Measurements from ENCODE around the gene ATP8B4. TPM values are rescaled to one million over a fixed set of nuclear protein-coding genes. Genes with fewer than 3 reads are reported as not detected.

Gene ATP8B4
- total and polyA plus RNA-seq, 2 of the 8 experiments (the other 6 are each of a cell fraction or from before 2014, with no cell fraction given): 0.17 to 0.24 TPM

DNA sequence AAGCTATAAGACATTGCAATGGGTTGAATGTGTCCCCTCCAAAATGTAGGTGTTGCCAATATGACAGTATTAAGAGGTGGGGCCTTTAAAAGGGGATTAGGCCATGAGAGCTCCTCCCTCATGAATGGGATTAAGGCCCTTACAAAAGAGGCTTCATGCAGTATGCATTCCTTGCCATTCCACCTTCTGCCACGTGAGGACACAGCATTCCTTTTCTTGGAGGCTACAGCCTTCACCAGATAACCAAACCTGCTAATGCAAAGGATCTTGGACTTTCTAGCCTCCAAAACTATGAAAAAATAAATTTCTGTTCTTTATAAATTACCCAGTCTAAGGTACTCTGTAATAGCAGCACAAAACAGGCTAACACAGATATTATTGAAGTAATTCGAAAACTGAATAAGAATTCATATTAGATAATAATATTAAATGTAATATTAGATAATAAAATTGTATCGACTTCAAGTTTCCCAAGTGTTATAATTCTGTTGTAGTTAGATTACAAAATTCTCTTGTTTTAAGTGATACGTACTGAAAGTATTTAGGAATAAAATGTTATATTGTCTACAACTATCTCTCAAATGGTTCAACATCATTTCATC is 29.4 kb upstream of the ATP8B4 start:
- H3K4me1 ChIP-seq (replicated peaks in 1 of 4; ENCODE audit: control insufficient read depth in 3 of 4, insufficient read depth in 4 of 4, low read length in 3 of 4): no peaks in the 10 kb centered on the region
- no peak overlapping the region for H3K4me2 ChIP-seq (ENCODE audit: insufficient read depth in 1 of 2, low read depth in 2 of 2, low read length in 2 of 2)
- H3K79me2 ChIP-seq (ENCODE audit: control insufficient read depth in 1 of 2, insufficient read depth in 2 of 2, low read length in 2 of 2): no peaks in the 10 kb centered on the region
- no peak overlapping the region for H3K4ac ChIP-seq (replicated peaks; ENCODE audit: insufficient read length, low read depth, low read length)
- H2BK12ac ChIP-seq (ENCODE audit: low read depth, low read length): no peak overlapping the region
- no peak overlapping the region for H3K4me3 ChIP-seq (ENCODE audit: extremely low read depth in 1 of 4, insufficient read depth in 2 of 4, low read depth in 3 of 4, low read length in 4 of 4)
- H3K23me2 ChIP-seq (ENCODE audit: low read depth, low read length): no peaks in the 10 kb centered on the region
- H4K8ac ChIP-seq (ENCODE audit: extremely low read depth, insufficient read depth, low read length): no peak overlapping the region
- no peak overlapping the region for H2BK15ac ChIP-seq (ENCODE audit: low read length)
- no peaks in the 10 kb centered on the region for H3K27me3 ChIP-seq (replicated peaks in 1 of 4; ENCODE audit: control insufficient read depth in 3 of 4, extremely low read depth in 1 of 4, insufficient read depth in 3 of 4, low read length in 3 of 4)
- no peaks in the 10 kb centered on the region for H3K79me1 ChIP-seq (ENCODE audit: low read depth, low read length)
- no peak overlapping the region for H2BK120ac ChIP-seq (replicated peaks; ENCODE audit: low read depth, low read length)
- no peak overlapping the region for H2BK20ac ChIP-seq (ENCODE audit: low read length)
- 68% methylated on average over 4 of the region's 4 CpGs; no CpG with 5 or more reads in 1 of the 2 experiments for WGBS, 2 experiments (ENCODE audit: extremely low coverage in 1 of 2, insufficient coverage in 1 of 2, insufficient read length in 1 of 2, insufficient replicate concordance in 2 of 2, low coverage in 1 of 2, low lambda C conversion rate in 2 of 2, missing lambda C conversion rate in 1 of 2)
- H4K5ac ChIP-seq (ENCODE audit: insufficient read length, low read depth, low read length): no peak overlapping the region
- H2BK5ac ChIP-seq (ENCODE audit: low read depth, low read length): no peak overlapping the region
- ChIA-PET CTCF (ENCODE audit: partially characterized antibody) (interaction anchor here (0.6 to 2.0 kb wide), 23 partner anchors 11 to 1485 kb away, joined by 3 to 10 read pairs (median 3); no protein-coding TSS in a partner anchor), POLR2A (ENCODE audit: partially characterized antibody) (interaction anchor here (0.6 kb wide), 1 partner anchor 16 kb away, joined by 3 read pairs; no protein-coding TSS in a partner anchor)
- no peaks in the 10 kb centered on the region for H4K20me1 ChIP-seq (replicated peaks in 1 of 2; ENCODE audit: control insufficient read depth in 1 of 2, insufficient read depth in 2 of 2, low read length in 2 of 2)
- H3K27ac ChIP-seq (ENCODE audit: low read depth, low read length): no peak overlapping the region
- no peaks in the 10 kb centered on the region for H3K36me3 ChIP-seq (ENCODE audit: control insufficient read depth in 2 of 4, insufficient read depth in 4 of 4, low read length in 3 of 4)
- H3K14ac ChIP-seq (ENCODE audit: insufficient read length): no peak overlapping the region
- DNase-seq (ENCODE audit: low read depth in 1 of 2, low spot score in 2 of 2) (peak in 1 of 2 experiments; percentile 7), FAIRE-seq (peak; percentile 92)
- H3K23ac ChIP-seq (ENCODE audit: insufficient read length): no peak overlapping the region
- no peak overlapping the region for H2AFZ ChIP-seq (ENCODE audit: low read length)
- H3K18ac ChIP-seq (ENCODE audit: extremely low read depth, low read length): no peak overlapping the region
- no peaks in the 10 kb centered on the region for H3K9me3 ChIP-seq (ENCODE audit: insufficient read depth in 2 of 2, low read depth in 1 of 2, low read length in 1 of 2)
- no peak overlapping the region for H4K91ac ChIP-seq (replicated peaks; ENCODE audit: insufficient read length, low read length)
- H2AK5ac ChIP-seq (ENCODE audit: low read depth, low read length): no peak overlapping the region
- no peak overlapping the region for H3K9ac ChIP-seq (replicated peaks in 1 of 4; ENCODE audit: extremely low read depth in 1 of 4, low read depth in 3 of 4, low read length in 3 of 4)
- no peak overlapping the region for H3K56ac ChIP-seq (replicated peaks; ENCODE audit: insufficient read length, low read depth, low read length)
